Hematopoietic multipotent progenitor cell treated with erythropoietin and hydrocortisone succinate and interleukin-3 and kit ligand, for 8 days (in vitro differentiated cells): Measurements from ENCODE around the gene SARNP.
"Not testable (repeated sequence)": the region's sequence is repeated elsewhere in the genome, so short reads cannot be mapped to it uniquely, and the experiment has no call there.

ENCODE experiments used
- DNase-seq: peaks from one replicate; pipeline ENCODE4 v3.0.0-alpha.2; 2015

The SARNP gene

GRCh38 chr12:55789171-55789570 is 28.4 kb downstream of the SARNP start:
- no peak for DNase-seq

DNA sequence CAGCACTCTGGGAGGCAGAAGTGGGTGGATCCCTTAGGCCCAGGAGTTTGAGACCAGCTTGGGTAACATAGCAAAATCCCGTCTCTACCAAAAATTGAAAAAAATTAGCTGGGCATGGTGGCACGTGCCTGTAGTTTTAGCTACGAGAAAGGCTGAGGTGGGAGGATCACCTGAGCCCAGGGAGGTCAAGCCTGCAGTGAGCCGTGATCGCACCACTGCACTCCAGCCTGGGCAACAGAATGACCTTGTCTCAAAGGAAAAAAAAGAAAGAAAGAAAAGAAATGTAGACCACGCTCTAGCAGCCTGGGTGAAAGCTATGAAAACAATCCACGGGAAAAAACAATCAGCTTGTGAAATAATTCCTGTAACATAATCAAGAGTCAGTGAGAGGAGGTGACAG is 29.0 kb downstream of the SARNP start:
- DNase-seq, result no peak

GRCh38 chr12:55780685-55781084 is 36.8 kb downstream of the SARNP start:
- DNase-seq, result peak; percentile 78

DNA sequence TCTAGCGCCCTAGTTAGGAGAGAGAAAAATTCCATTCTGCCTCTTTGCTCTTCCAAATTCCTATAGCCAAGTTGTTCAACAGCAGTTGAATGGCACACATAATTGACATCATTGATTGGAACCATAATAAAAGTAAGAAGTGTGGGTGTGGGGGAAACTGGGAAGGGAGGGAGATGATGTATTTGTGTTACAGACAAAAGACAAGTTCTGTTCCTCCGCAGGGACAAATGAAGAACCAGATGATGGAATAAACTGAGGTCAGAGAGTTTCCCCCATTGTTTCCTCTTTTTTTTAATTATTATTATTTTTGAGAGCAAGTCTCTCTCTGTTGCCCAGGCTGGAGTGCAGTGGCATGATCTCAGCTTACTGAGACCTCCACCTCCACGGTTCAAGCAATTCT is 39.7 kb downstream of the SARNP start:
- DNase-seq, result no peak

- no peak for DNase-seq
Measured at GRCh38 chr12:55771736-55772135, 45.8 kb downstream of the SARNP start.

- DNase-seq, result no peak
Measured at GRCh38 chr12:55767156-55767555, 50.4 kb downstream of the SARNP start.

DNA sequence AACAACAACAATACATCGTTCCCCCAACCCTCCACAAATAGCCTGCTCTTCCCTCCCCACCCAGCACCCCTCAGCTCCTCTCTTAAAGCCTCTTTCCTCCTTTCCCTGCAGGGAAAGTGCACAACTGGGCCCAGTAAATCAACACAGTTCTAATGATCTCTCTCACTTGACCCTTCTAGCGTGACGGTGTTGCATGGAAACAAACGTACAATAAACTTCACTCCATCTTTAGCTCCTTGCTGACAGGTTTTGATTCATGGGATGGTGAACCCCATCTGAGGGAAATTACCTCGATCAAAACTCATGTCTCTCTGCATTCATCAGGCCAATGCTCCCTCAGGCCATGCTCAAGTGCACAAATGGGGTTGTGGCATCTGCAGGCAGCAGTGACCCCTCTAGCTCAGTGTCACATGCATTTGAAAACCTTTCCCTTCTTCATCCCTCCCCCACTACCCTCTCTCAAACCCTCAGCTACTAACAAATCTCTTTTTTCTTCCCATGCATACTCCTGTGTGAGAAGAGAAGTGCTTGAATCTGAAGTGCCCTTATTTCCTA is 51.7 kb downstream of the SARNP start:
- DNase-seq, result no peak

- DNase-seq, result no peak
Measured at GRCh38 chr12:55762646-55763045, 54.9 kb downstream of the SARNP start.

GRCh38 chr12:55760663-55761062 is 56.9 kb downstream of the SARNP start:
- no peak for DNase-seq

DNA sequence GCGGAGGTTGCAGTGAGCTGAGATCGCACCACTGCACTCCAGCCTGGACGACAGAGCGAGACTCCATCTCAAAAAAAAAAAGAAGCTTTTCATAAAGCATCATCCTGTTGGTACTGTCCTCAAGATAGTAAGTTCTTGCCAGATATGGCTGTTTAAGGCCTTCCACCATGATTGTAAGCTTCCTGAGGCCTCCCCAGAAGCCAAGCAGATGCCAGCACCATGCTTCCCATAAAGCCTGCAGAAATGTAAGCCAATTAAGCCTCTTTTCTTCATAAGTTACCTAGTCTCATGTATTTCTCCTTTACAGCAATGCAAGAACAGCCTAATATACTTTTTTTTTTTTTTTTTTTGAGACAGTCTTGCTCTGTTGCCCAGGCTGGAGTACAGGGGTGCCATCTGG is 58.9 kb downstream of the SARNP start:
- not testable (repeated sequence) for DNase-seq

DNA sequence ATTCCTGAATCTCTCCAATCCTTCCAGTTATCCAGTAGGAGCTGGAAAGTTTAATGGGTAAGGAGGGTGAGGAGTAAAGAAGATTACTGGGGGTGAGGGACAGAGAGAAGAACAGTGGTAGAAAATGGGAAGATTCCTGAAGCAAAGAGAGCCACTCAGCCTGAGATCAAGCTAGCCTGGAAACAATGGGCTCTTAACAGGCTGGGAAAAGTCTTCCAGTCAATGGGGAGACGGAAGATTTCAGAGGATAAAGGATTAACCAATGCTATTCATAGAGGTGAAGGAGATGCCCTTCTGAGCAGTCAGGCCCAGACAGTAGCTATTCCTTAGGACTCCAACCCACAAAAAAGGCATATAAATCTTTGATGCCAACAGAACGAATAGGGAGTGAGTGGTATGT is 59.8 kb downstream of the SARNP start:
- no peak for DNase-seq

GRCh38 chr12:55755246-55755645 is 62.3 kb downstream of the SARNP start:
- no peak for DNase-seq

DNA sequence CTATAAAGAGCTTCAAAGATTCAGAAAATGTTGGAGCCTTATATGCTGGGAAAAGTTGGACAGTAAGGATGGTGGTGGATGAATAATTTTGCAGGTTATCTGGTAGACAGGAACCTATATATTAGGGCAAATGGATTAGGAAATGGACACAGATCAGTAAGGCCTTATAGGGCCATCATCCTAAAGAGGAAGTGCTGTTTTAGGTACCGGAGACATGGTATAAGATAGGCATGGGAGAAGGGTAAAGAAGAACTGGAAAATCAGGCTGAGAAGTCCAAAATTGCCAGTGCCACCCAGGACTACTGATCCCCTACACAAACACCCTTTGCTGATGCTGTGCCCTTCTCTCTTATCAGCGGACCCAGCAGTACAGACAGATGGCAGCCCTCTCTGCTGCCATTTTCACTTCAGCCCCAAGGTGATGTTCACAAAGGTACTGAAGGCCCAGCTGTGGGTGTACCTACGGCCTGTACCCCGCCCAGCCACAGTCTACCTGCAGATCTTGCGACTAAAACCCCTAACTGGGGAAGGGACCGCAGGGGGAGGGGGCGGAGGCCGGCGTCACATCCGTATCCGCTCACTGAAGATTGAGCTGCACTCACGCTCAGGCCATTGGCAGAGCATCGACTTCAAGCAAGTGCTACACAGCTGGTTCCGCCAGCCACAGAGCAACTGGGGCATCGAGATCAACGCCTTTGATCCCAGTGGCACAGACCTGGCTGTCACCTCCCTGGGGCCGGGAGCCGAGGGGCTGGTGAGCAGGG is 69.1 kb downstream of the SARNP start:
- DNase-seq, result no peak

DNA sequence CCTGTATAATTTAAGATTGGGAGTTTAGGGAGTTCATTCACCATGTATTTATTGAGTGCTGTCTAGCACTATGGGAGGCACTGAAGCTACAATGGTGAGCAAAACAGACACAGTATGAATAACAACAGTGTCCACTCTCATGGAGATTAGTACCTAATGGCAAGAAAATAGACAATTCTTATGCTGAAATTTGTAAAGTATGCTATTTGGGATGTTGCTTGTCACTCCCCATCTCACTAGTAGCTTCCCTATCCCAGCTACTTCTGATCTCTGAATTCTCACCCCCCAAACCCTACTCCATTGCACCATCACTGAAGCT is 70.7 kb downstream of the SARNP start:
- DNase-seq, result no peak

- no peak for DNase-seq
Measured at GRCh38 chr12:55746174-55746912, 71.2 kb downstream of the SARNP start.

- no peak for DNase-seq
Measured at GRCh38 chr12:55745361-55746173, 72.0 kb downstream of the SARNP start.

- no peak for DNase-seq
Measured at GRCh38 chr12:55744340-55745030, 73.0 kb downstream of the SARNP start.

DNA sequence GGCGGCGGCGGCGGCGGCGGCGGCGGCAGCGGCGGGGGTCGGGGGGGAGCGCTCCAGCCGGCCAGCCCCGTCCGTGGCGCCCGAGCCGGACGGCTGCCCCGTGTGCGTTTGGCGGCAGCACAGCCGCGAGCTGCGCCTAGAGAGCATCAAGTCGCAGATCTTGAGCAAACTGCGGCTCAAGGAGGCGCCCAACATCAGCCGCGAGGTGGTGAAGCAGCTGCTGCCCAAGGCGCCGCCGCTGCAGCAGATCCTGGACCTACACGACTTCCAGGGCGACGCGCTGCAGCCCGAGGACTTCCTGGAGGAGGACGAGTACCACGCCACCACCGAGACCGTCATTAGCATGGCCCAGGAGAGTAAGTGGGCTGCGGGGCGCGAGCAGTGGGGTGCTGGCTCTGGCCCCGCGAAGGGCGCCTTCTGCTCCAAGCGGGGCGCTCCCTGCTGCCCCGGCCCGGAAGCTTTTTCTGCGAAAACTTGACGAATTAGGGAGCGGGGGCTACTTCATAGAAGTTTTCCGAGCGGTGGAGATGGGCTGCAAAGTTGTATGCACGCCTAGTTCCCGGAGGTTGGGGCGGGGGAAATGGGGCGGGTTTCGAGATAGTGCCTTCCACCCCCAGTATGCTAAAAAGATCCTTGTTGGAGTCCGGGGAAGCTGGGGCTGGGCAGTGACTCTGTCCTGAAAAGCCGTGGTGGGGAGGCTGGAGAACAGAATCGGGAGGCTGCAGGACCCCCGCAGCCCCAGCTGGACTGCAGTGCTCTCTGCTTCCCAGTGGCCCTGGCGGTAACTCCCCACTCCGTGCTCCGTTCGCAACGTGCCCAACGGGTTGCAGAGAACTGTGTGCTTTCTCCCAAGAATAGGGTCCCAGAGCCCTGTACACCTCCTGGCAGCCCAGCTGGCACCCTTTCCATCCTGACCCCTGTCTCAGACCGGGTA is 73.9 kb downstream of the SARNP start:
- peak; percentile 63 for DNase-seq

DNA sequence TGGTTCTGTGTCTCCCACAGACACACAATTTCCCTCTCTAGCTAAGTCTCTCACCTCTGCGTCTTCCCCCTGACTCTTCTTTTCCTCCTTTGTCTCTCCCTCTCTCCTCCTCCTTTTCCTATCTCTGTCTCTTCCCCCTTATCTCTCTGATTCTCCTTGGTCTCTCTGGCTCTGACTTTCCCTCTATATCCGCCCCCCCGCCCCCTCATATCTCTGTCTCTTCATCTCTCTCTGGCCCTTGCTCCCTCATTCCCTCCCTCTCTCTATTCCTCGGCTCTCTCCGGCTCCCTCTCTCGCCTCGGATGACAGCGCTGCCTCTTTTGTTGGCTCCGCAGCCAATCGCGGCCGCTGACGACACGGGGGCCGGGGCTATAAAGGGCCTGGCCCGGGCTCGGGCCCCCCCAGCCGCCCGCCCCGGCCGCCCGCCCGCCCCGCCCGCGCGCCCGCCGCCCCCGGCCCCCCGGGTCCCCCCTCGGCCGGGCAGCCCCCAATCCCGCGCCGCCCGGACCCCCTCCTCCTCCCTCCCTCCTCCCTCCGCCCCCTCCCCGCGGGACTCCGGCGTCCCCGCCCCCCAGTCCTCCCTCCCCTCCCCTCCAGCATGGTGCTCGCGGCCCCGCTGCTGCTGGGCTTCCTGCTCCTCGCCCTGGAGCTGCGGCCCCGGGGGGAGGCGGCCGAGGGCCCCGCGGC is 74.7 kb downstream of the SARNP start, which contains the start of gene GDF11:
TSS of gene GDF11 (plus strand) at position 404 of the 687 bp plus-strand sequence. CDS start at position 599, 195 bp downstream.
- DNase-seq, result peak; percentile 83

- DNase-seq, result no peak
Measured at GRCh38 chr12:55741931-55742680, 75.4 kb downstream of the SARNP start.
